ENCODE measurements around the gene DRGX. TPM values are rescaled to one million over a fixed set of nuclear protein-coding genes. Genes with fewer than 3 reads are reported as not detected.

DRGX gene
- total and polyA plus RNA-seq, 12 donors = not detected

GRCh38 chr10:49364051-49364450, 31.8 kb downstream of the DRGX start:
- H3K36me3 ChIP-seq = no peaks in the 10 kb centered on the region
- intact Hi-C loops (cut with DNase I) = loop anchor here in 5 of 10 donors (10.0 kb wide), 3 partner anchors 149 to 709 kb away; no protein-coding TSS in a partner anchor
- H3K27me3 ChIP-seq = peaks cover 0 to 4% (median 0%) of the 10 kb centered on the region in 7 donors
- no peaks in the 10 kb centered on the region for H3K9me3 ChIP-seq
- H3K4me3 ChIP-seq = no peak overlapping the region
- no peak overlapping the region for H3K27ac ChIP-seq
- ATAC-seq (no peak), DNase-seq (no peak)
- 92 to 93% methylated on average over 5 of the region's 5 CpGs for WGBS, 2 donors
- no peak for TF ChIP-seq CTCF (IDR thresholded peaks at IDR 0.05)
- peaks cover 11 to 33% (median 18%) of the 10 kb centered on the region in 9 donors for H3K4me1 ChIP-seq

GRCh38 chr10:49363309-49364031, 32.4 kb downstream of the DRGX start:
- ATAC-seq (no peak), DNase-seq (no peak)
- WGBS, 2 donors = 90% methylated on average over 8 of the region's 8 CpGs
- Histone ChIP-seq H3K4me3 (no peak overlapping the region), H3K27me3 (peaks cover 0 to 4% (median 0%) of the 10 kb centered on the region in 7 donors), H3K27ac (no peak overlapping the region), H3K9me3 (no peaks in the 10 kb centered on the region), H3K4me1 (peaks cover 11 to 33% (median 18%) of the 10 kb centered on the region in 9 donors), H3K36me3 (no peaks in the 10 kb centered on the region)
- no peak for TF ChIP-seq CTCF (IDR thresholded peaks at IDR 0.05)
- intact Hi-C loops (cut with DNase I) = loop anchor here in 5 of 10 donors (10.0 kb wide), 3 partner anchors 149 to 709 kb away; no protein-coding TSS in a partner anchor

- H3K27ac ChIP-seq = no peak overlapping the region
- DNase-seq = no peak
- ATAC-seq = no peak
- H3K9me3 ChIP-seq = peaks cover 0 to 7% (median 0%) of the 10 kb centered on the region in 11 donors
- H3K27me3 ChIP-seq = peaks cover 0 to 4% (median 0%) of the 10 kb centered on the region in 7 donors
- H3K4me3 ChIP-seq = no peak overlapping the region
- intact Hi-C loops (cut with DNase I) = loop anchor here in 5 of 10 donors (10.0 kb wide), 3 partner anchors 148 to 708 kb away; no protein-coding TSS in a partner anchor
- TF ChIP-seq CTCF (IDR thresholded peaks at IDR 0.05) = no peak
- 90 to 91% methylated on average over 10 of the region's 10 CpGs for WGBS, 2 donors
- no peaks in the 10 kb centered on the region for H3K36me3 ChIP-seq
- peaks cover 11 to 33% (median 18%) of the 10 kb centered on the region in 9 donors for H3K4me1 ChIP-seq
Measured at GRCh38 chr10:49362596-49363260, 33.2 kb downstream of the DRGX start.

GRCh38 chr10:49361735-49362568, 33.9 kb downstream of the DRGX start:
- TF ChIP-seq CTCF (IDR thresholded peaks at IDR 0.05) = no peak
- 78 to 79% methylated on average over 11 of the region's 11 CpGs for WGBS, 2 donors
- H3K27ac ChIP-seq = peak overlapping the region in 2 of 10 donors; percentile 56 to 72
- DNase-seq = no peak
- H3K9me3 ChIP-seq = peaks cover 0 to 14% (median 5%) of the 10 kb centered on the region in 11 donors
- no peaks in the 10 kb centered on the region for H3K36me3 ChIP-seq
- no peak for ATAC-seq
- peaks cover 11 to 33% (median 18%) of the 10 kb centered on the region in 9 donors for H3K4me1 ChIP-seq
- no peak overlapping the region for H3K4me3 ChIP-seq
- intact Hi-C loops (cut with DNase I) = loop anchor here in 5 of 10 donors (10.0 kb wide), 3 partner anchors 147 to 707 kb away; no protein-coding TSS in a partner anchor
- H3K27me3 ChIP-seq = peaks cover 0 to 4% (median 0%) of the 10 kb centered on the region in 7 donors
